HepG2 (cell line): Measurements from ENCODE around the gene PHLPP2. TPM values are rescaled to one million over a fixed set of nuclear protein-coding genes. Genes with fewer than 3 reads are reported as not detected.

Source experiments
- ATAC-seq: fragments of 200-7000 bp; cut with Tn5 transposase; 3 replicates; pipeline ENCODE4 v1.9.1; 2020; ENCODE audit warnings: mild to moderate bottlenecking, moderate library complexity
- BruUV-seq: library from RNA; stranded (reverse); fragments of 400-500 nt; replicated peaks from 2 replicates; lab custom pipeline; 2021; lab: Mats Ljungman, UMichigan
- CTCF ChIA-PET: fragments of 300-600 bp; formaldehyde crosslinking; extraction: SDS; loops from one replicate; lab custom pipeline; 2021; ENCODE audit warnings: low total read pairs, inconsistent platforms, low intra/inter-chr PET ratio; lab: Yijun Ruan, JAX
- POLR2A ChIA-PET: fragments of 350-600 bp; sonication (Branson Sonifier 250); formaldehyde crosslinking; loops from one replicate; lab custom pipeline; 2020; ENCODE audit warnings: antibody characterized with exemption, inconsistent platforms; lab: Yijun Ruan, JAX
- DNase-seq: peaks from one replicate; pipeline ENCODE4 v3.0.0-alpha.2; 2015; ENCODE audit warnings: low spot score
- FAIRE-seq: peaks from 3 replicates; lab custom pipeline; 2011; peaks lifted over from hg19 to GRCh38; lab: Jason Lieb, UNC
- H2AFZ ChIP-seq: one replicate; pipeline ENCODE4 v1.6.1; 2011; ENCODE audit warnings: low read length, inconsistent platforms
- H3K27ac ChIP-seq: fragments of 300-600 bp; 3 replicates; pipeline ENCODE4 v1.8.0; 2011; ENCODE audit warnings: mixed run types, mild to moderate bottlenecking, mixed read lengths, low read length, inconsistent platforms; ENCODE audit not compliant: insufficient read depth; ENCODE audit errors: extremely low read length
- H3K27me3 ChIP-seq, 2 experiments: fragments of 200-600 bp in 1 of 2; 2 replicates in 1 of 2; 3 replicates in 1 of 2; pipeline versions ENCODE4 v1.6.0 to v1.8.0; 2011; ENCODE audit warnings: low read length in 2 of 2, mild to moderate bottlenecking in 2 of 2, moderate library complexity in 2 of 2, inconsistent platforms in 1 of 2; ENCODE audit not compliant: insufficient read depth in 2 of 2, control insufficient read depth in 1 of 2
- H3K36me3 ChIP-seq, 2 experiments: fragments of 200-600 bp in 1 of 2; replicated peaks in 1 of 2; 2 replicates in 1 of 2; 3 replicates in 1 of 2; pipeline versions ENCODE4 v1.5.1 to v1.8.0; 2011; ENCODE audit warnings: low read length in 2 of 2, inconsistent platforms in 1 of 2; ENCODE audit not compliant: insufficient read depth in 2 of 2, control insufficient read depth in 1 of 2
- H3K4me1 ChIP-seq: 2 replicates; pipeline ENCODE4 v1.5.1; 2012; ENCODE audit warnings: low read length, inconsistent platforms; ENCODE audit not compliant: insufficient read depth
- H3K4me2 ChIP-seq: 2 replicates; pipeline ENCODE4 v1.6.0; 2011; ENCODE audit warnings: low read depth, low read length, inconsistent platforms
- H3K4me3 ChIP-seq, 3 experiments: fragments of 200-600 bp in 1 of 3; sonication (generic), shearing (Covaris generic) in 1 of 3; replicated peaks in 1 of 3; 2 replicates each; pipeline ENCODE4 v1.5.1; 2011 to 2016; ENCODE audit warnings: low read length in 3 of 3, inconsistent platforms in 2 of 3, low read depth in 2 of 3, mild to moderate bottlenecking in 2 of 3, control low read depth in 1 of 3, mixed read lengths in 1 of 3; ENCODE audit not compliant: insufficient read depth in 1 of 3
- H3K79me2 ChIP-seq: one replicate; pipeline ENCODE4 v1.6.1; 2011; ENCODE audit warnings: low read length, inconsistent platforms; ENCODE audit not compliant: insufficient read depth
- H3K9ac ChIP-seq: 2 replicates; pipeline ENCODE4 v1.6.0; 2011; ENCODE audit warnings: mild to moderate bottlenecking, low read depth, low read length, inconsistent platforms; ENCODE audit not compliant: insufficient read depth
- H3K9me3 ChIP-seq: 2 replicates; pipeline ENCODE4 v1.5.1; 2012; ENCODE audit warnings: mild to moderate bottlenecking, low read length
- H4K20me1 ChIP-seq: 2 replicates; pipeline ENCODE4 v1.6.0; 2011; ENCODE audit warnings: inconsistent platforms, mild to moderate bottlenecking, low read length, moderate library complexity; ENCODE audit not compliant: insufficient read depth
- EED ChIP-seq: sonication (generic); formaldehyde crosslinking; IDR thresholded peaks from 2 replicates; pipeline ENCODE4 v1.5.0; 2020; ENCODE audit warnings: mild to moderate bottlenecking, missing genetic modification reagents
- HMGXB3 ChIP-seq: sonication (generic); formaldehyde crosslinking; IDR thresholded peaks from 2 replicates; pipeline ENCODE4 v1.4.0; 2020; ENCODE audit warnings: missing genetic modification reagents, borderline replicate concordance
- HNF4A ChIP-seq: sonication (generic); formaldehyde crosslinking; IDR thresholded peaks from 2 replicates; pipeline ENCODE4 v1.4.0; 2020; ENCODE audit warnings: missing genetic modification reagents
- KLF11 ChIP-seq: IDR thresholded peaks from 2 replicates; pipeline ENCODE4 v1.6.1; 2016; ENCODE audit warnings: missing compliant biosample characterization
- KLF12 ChIP-seq: sonication (generic); formaldehyde crosslinking; IDR thresholded peaks from 2 replicates; pipeline ENCODE4 v1.4.0; 2020; ENCODE audit warnings: missing genetic modification reagents, borderline replicate concordance
- MBNL3 ChIP-seq: fragments of 250-450 bp; sonication (Bioruptor Pico); conservative IDR thresholded peaks from 2 replicates; pipeline ENCODE4 v1.8.0; 2022; ENCODE audit warnings: mild to moderate bottlenecking, inconsistent platforms
- RERE ChIP-seq: IDR thresholded peaks from 2 replicates; pipeline ENCODE4 v1.6.1; 2016; ENCODE audit warnings: low read depth, missing genetic modification reagents, missing compliant biosample characterization
- SALL1 ChIP-seq: sonication (generic); formaldehyde crosslinking; IDR thresholded peaks from 2 replicates; pipeline ENCODE4 v1.8.0; 2022; ENCODE audit warnings: mild to moderate bottlenecking, missing genetic modification reagents
- ZNF780A ChIP-seq: sonication (generic); formaldehyde crosslinking; IDR thresholded peaks from 2 replicates; pipeline ENCODE4 v1.8.0; 2022; ENCODE audit warnings: mild to moderate bottlenecking, missing genetic modification reagents, moderate library complexity
- WGBS: methylation state at CpG from one replicate; pipeline ENCODE4 v1.1.6; 2017; ENCODE audit warnings: low lambda C conversion rate; 5-methylcytosine and 5-hydroxymethylcytosine counted together
- in situ Hi-C: cut with HindIII; loops from 2 replicates; pipeline ENCODE4 v1.10.0; 2017; ENCODE audit warnings: low pct_unique_long_range_greater_than_20kb; ENCODE audit not compliant: extremely low pct_ligation_motif_present
- intact Hi-C: fragments of 100-400 bp; cut with micrococcal nuclease; formaldehyde crosslinking; loops from one replicate; pipeline ENCODE4 v1.10.0; 2022; ENCODE audit not compliant: unreplicated experiment
- polyA plus RNA-seq, 8 experiments: library from polyadenylated mRNA; depleted of rRNA in 3 of 8; stranded (reverse) in 7 of 8; unstranded in 1 of 8; fragments of >200 nt; fragmentation: Illumina TruSeq in 4 of 8; extraction: Trizol in 4 of 8; gene quantifications; 2 replicates each; pipeline versions ENCODE4 v1.2.1 to v1.2.3, GENCODE V29; 2011 to 2016; ENCODE audit warnings: low read depth in 4 of 8, missing spikeins in 1 of 8, mixed read lengths in 1 of 8; ENCODE audit not compliant: insufficient read depth in 1 of 8
- total RNA-seq, 5 experiments: library from RNA; depleted of rRNA; stranded (reverse); fragments of >200 nt; fragmentation: Illumina TruSeq; extraction: Trizol; gene quantifications; 2 replicates each; pipeline ENCODE4 v1.2.3, GENCODE V29; 2016; ENCODE audit warnings: low read depth in 1 of 5

PHLPP2 gene
- total and polyA plus RNA-seq, 2 of the 13 experiments (the other 11 are each of a cell fraction or from before 2014, with no cell fraction given), result 8.9 TPM

- H3K36me3 ChIP-seq, result peaks cover 6 to 44% of the 10 kb centered on the region in 2 experiments
- H3K4me1 ChIP-seq, result peaks cover 17% of the 10 kb centered on the region
- POLR2A ChIA-PET, result no interaction called here
- H3K4me2 ChIP-seq, result no peak overlapping the region
- ATAC-seq (no peak), FAIRE-seq (no peak), DNase-seq (no peak)
- 93% methylated on average over 5 of the region's 5 CpGs for WGBS
- H2AFZ ChIP-seq, result no peak overlapping the region
- CTCF ChIA-PET, result no interaction called here
- H3K4me3 ChIP-seq, result no peak overlapping the region
- H4K20me1 ChIP-seq, result no peaks in the 10 kb centered on the region
- intact Hi-C loops (no loop called here), in situ Hi-C loops (no loop called here)
- no TSS peak for BruUV-seq
- H3K79me2 ChIP-seq, result no peaks in the 10 kb centered on the region
- H3K9me3 ChIP-seq, result no peaks in the 10 kb centered on the region
- no peaks in the 10 kb centered on the region for H3K27me3 ChIP-seq
- TF ChIP-seq KLF11 (CRISPR knock-in tag) (no peak), HMGXB3 (CRISPR knock-in tag) (no peak), EED (CRISPR knock-in tag) (no peak), MBNL3 (no peak), RERE (no peak), ZNF780A (CRISPR knock-in tag) (no peak), SALL1 (CRISPR knock-in tag) (no peak), HNF4A (CRISPR knock-in tag) (no peak), KLF12 (CRISPR knock-in tag) (no peak)
- TF ChIP-seq, all 625 proteins: peak for 0
- H3K27ac ChIP-seq, result no peak overlapping the region
- H3K9ac ChIP-seq, result no peak overlapping the region
Observed at GRCh38 chr16:71676236-71676635, 48.3 kb downstream of the PHLPP2 start.
